Measurements from ENCODE around the gene OBSCN. TPM values are rescaled to one million over a fixed set of nuclear protein-coding genes. Genes with fewer than 3 reads are reported as not detected.

Gene OBSCN
- total and polyA plus RNA-seq, 2 of the 13 experiments (the other 11 are each of a cell fraction or from before 2014, with no cell fraction given): 0.20 TPM

- in situ Hi-C loops (cut with HindIII; ENCODE audit: extremely low pct_ligation_motif_present, low pct_unique_long_range_greater_than_20kb) (no loop called here), intact Hi-C loops (cut with micrococcal nuclease; ENCODE audit: unreplicated experiment) (no loop called here)
- H3K27ac ChIP-seq (ENCODE audit: extremely low read length, insufficient read depth, low read length): peak overlapping the region; percentile 18
- POLR2A ChIA-PET: interaction anchor here (1.0 to 1.5 kb wide), 2 partner anchors 10 to 12 kb away, joined by 4 to 5 read pairs; partner anchors contain the start of gene TRIM11
- H3K27me3 ChIP-seq (ENCODE audit: control insufficient read depth in 1 of 2, insufficient read depth in 2 of 2, low read length in 2 of 2): no peaks in the 10 kb centered on the region
- 97% methylated on average over 19 of the region's 38 CpGs for WGBS (ENCODE audit: low lambda C conversion rate)
- no peaks in the 10 kb centered on the region for H3K79me2 ChIP-seq (ENCODE audit: insufficient read depth, low read length)
- peaks cover 9% of the 10 kb centered on the region for H3K4me1 ChIP-seq (ENCODE audit: insufficient read depth, low read length)
- no peaks in the 10 kb centered on the region for H3K9me3 ChIP-seq (ENCODE audit: low read length)
- peak; percentile 21 for DNase-seq (ENCODE audit: low spot score)
- no peak overlapping the region for H3K9ac ChIP-seq (ENCODE audit: insufficient read depth, low read depth, low read length)
- FAIRE-seq: no peak
- H3K4me2 ChIP-seq (ENCODE audit: low read depth, low read length): no peak overlapping the region
- no TSS peak for BruUV-seq (replicated peaks)
- peaks cover 18 to 47% of the 10 kb centered on the region in 2 experiments for H3K36me3 ChIP-seq (replicated peaks in 1 of 2; ENCODE audit: control insufficient read depth in 1 of 2, insufficient read depth in 2 of 2, low read length in 2 of 2)
- no peak overlapping the region for H2AFZ ChIP-seq (ENCODE audit: low read length)
- ATAC-seq: peak; percentile 40
- H4K20me1 ChIP-seq (ENCODE audit: insufficient read depth, low read length): peaks cover 3% of the 10 kb centered on the region; the same call in 1 of the 2 replicates
- CTCF ChIA-PET (ENCODE audit: low intra/inter-chr PET ratio, low total read pairs): no interaction called here
- no peak overlapping the region for H3K4me3 ChIP-seq (replicated peaks in 1 of 3; ENCODE audit: insufficient read depth in 1 of 3, low read depth in 2 of 3, low read length in 3 of 3)
- no peak for TF ChIP-seq PLRG1 (conservative IDR thresholded peaks at IDR 0.05)
- no peak for TF ChIP-seq ZNF670 (CRISPR knock-in tag; IDR thresholded peaks at IDR 0.05; ENCODE audit: borderline replicate concordance)
- TF ChIP-seq NFRKB (IDR thresholded peaks at IDR 0.05): no peak
- TF ChIP-seq MED1 (CRISPR knock-in tag; IDR thresholded peaks at IDR 0.05): 0 out of 2 replicates have a peak, but pooled peaks have one; percentile 17
- no peak for TF ChIP-seq ZNF839 (CRISPR knock-in tag; IDR thresholded peaks at IDR 0.05; ENCODE audit: borderline replicate concordance)
- peak; percentile 33; the same call in 1 of the 2 replicates for TF ChIP-seq HNF1B (CRISPR knock-in tag; IDR thresholded peaks at IDR 0.05)
- no peak for TF ChIP-seq MBNL3 (CRISPR knock-in tag; conservative IDR thresholded peaks at IDR 0.05)
- no peak for TF ChIP-seq MIXL1 (CRISPR knock-in tag; IDR thresholded peaks at IDR 0.05)
- TF ChIP-seq RXRA (CRISPR knock-in tag; IDR thresholded peaks at IDR 0.05): peak; percentile 63
- no peak for TF ChIP-seq ZNF441 (CRISPR knock-in tag; IDR thresholded peaks at IDR 0.05; ENCODE audit: borderline replicate concordance)
- no peak for TF ChIP-seq TFDP1 (CRISPR knock-in tag; IDR thresholded peaks at IDR 0.05; ENCODE audit: borderline replicate concordance)
- no peak for TF ChIP-seq ZNF34 (CRISPR knock-in tag; IDR thresholded peaks at IDR 0.05; ENCODE audit: borderline replicate concordance)
- no peak for TF ChIP-seq AKAP8 (CRISPR knock-in tag; IDR thresholded peaks at IDR 0.05)
- TF ChIP-seq, protein P1, sequence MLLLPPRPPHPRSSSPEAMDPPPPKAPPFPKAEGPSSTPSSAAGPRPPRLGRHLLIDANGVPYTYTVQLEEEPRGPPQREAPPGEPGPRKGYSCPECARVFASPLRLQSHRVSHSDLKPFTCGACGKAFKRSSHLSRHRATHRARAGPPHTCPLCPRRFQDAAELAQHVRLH (CRISPR knock-in tag; IDR thresholded peaks at IDR 0.05; ENCODE audit: borderline replicate concordance, low read depth): no peak
- peak; percentile 79 for TF ChIP-seq RBFOX2 (IDR thresholded peaks at IDR 0.05; ENCODE audit: low read depth, low read length)
- TF ChIP-seq ZNF724P (CRISPR knock-in tag; IDR thresholded peaks at IDR 0.05; ENCODE audit: borderline replicate concordance): no peak
- no peak for TF ChIP-seq SOX5 (CRISPR knock-in tag; IDR thresholded peaks at IDR 0.05; ENCODE audit: borderline replicate concordance)
- no peak for TF ChIP-seq TARDBP (CRISPR knock-in tag; IDR thresholded peaks at IDR 0.05)
- TF ChIP-seq, protein P2, sequence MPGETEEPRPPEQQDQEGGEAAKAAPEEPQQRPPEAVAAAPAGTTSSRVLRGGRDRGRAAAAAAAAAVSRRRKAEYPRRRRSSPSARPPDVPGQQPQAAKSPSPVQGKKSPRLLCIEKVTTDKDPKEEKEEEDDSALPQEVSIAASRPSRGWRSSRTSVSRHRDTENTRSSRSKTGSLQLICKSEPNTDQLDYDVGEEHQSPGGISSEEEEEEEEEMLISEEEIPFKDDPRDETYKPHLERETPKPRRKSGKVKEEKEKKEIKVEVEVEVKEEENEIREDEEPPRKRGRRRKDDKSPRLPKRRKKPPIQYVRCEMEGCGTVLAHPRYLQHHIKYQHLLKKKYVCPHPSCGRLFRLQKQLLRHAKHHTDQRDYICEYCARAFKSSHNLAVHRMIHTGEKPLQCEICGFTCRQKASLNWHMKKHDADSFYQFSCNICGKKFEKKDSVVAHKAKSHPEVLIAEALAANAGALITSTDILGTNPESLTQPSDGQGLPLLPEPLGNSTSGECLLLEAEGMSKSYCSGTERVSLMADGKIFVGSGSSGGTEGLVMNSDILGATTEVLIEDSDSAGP (CRISPR knock-in tag; IDR thresholded peaks at IDR 0.05; ENCODE audit: borderline replicate concordance): peak; percentile 48; the same call in 1 of the 2 replicates
- TF ChIP-seq KAT2B (IDR thresholded peaks at IDR 0.05; ENCODE audit: borderline replicate concordance, low read depth, low read length): no peak
Measured at GRCh38 chr1:228394571-228395394, 186.9 kb downstream of the OBSCN start.
